ENCODE measurements around the gene MYO5B.

The MYO5B gene

DNA sequence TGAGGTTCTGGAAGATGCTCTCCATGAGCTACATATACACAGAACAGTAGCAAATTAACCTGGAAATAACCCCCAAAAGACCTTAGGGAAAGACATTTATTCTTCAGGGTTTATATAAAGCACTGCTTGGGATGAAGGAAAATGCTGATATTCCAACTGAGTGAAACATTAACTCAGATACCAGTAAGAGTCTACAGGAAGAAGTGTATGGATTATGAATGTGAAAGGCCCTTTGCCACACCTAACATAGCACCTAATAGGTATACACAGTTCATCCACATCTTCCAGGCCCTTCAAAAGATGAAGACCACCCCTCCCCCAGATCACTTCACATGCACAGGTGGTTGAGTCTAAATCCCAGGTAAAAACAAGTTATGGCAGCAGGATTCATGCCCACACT is 50.4 kb downstream of the MYO5B start:
- DNase-seq (ENCODE audit: low read depth), result no peak

DNA sequence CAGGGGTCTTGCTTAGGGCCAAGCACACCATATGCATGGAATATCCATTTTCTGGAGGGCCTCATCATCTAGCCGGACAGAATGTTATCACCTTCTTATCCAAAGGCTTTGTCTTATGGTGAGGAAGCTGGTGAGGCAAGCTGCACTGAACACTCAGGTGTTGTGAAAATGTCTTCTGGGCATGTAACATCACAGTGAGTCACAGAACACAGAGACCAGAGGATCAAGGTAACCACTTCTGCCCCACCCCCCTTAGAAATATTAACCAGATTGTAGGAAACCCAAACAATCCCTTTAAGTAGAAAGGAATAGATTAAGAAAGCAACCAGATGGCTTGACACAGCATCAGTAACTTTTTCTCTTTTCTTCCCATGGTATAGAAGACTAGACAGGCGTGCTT is 51.1 kb downstream of the MYO5B start:
- DNase-seq (ENCODE audit: low read depth), result no peak

DNA sequence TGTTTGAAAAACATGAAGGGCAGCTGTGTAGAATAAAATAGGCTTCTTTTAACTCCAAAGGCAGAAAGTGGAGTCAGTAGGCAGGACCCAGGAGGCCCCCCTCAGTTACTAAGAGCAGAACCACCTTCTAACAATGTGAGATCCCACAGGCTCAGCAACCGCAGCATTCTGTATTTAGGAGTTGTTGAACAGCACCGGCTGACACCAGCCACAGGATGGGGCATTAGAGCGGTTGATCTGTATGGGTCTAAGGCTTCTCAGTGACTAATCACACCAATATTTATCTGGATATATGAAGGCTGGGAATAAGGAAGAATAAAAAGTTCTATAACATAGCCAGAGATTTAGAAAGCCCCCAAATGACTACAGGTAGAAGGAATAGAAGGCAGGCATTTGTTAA is 51.7 kb downstream of the MYO5B start:
- no peak for DNase-seq (ENCODE audit: low read depth)

DNA sequence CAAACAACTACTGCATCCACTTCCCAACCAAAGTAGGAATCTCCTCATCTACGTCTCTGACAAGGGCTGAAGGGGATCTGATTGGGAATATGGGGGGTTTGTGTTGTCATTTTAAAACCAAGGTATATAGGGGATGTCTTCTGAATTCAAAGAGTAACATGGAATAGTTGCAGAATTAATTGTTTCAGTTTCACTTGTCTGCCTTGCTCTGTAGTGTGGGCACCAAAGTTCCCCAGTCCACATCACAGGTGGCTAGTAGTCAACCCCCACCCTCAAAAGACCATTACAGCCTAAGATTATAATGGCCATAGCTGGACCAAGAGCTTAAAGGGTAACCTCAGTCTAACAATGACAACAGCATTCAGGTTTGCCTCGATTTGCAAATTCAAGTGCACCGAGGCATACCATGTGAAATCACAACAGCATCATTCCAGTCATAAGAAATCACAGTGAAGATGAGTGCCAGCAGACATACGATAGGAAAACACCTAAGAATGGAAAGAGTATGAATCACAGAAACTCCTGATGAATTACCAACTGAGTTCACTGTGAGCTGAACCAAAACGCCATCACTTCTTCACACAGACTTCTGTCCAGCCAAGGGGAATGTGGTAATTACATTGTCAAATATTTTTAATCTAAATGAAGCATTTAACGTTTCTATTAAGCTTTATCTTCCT is 52.4 kb downstream of the MYO5B start:
- no peak for DNase-seq (ENCODE audit: low read depth)

DNA sequence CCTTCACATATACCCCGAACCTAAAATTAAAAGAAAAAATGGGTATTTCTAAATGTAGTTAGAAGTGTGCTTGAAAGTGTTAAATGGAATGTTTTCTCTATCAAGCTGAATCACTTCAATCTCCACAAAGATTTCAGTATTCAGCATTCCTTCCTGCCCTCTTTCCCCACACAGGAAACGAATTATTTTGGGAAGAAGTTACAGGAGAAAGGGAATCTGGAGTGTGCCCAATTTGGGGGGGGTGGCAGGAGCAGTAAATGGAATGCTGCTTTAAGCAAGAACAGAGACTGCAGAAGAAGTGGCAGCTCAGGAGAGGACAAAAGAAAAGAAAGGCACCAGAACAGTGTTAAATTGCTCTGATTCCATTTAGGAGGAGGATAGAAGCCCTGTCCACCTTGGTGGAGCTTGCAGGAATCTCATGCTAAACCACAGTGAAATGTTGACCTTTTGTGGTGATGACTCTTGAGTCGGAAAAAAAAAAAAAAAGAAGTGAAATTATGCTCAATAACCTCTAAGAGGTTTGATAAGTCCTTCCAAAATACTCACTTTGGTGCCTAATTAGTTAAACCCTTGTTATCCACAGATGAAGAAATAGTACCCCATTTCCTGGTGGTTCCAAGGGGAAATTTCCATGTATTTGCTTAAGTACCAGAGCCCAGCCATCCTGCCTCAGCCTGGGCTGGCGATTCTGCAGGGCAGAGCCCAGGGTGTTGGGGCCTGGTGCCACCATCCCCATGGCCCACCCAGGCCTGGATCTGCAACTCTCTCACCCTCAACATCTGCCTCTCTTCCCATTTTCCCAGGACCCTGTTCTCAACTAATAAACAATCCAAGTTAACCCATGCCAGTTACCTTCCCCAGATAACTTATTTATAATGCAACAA is 56.5 kb downstream of the MYO5B start:
- DNase-seq (ENCODE audit: low read depth), result no peak

DNA sequence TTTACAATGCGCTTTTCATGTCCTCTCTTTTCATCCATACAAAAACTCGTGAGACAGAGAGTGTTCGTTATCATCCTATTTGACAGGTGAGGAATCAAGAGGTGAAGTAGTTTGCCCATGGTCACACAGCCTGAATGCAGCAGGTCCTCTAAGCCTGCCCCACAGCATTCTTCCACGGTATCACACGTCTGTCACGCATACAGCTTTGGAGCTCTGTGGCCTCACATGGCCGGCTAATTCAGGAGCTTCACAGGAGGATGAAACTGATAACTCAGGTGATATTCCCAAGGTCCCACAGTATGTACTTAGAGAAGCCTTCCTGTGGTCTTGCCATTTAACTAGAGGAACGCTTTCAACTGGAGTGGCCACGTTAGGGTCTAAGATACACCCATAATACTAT is 59.0 kb downstream of the MYO5B start:
- DNase-seq (ENCODE audit: low read depth), result no peak

DNA sequence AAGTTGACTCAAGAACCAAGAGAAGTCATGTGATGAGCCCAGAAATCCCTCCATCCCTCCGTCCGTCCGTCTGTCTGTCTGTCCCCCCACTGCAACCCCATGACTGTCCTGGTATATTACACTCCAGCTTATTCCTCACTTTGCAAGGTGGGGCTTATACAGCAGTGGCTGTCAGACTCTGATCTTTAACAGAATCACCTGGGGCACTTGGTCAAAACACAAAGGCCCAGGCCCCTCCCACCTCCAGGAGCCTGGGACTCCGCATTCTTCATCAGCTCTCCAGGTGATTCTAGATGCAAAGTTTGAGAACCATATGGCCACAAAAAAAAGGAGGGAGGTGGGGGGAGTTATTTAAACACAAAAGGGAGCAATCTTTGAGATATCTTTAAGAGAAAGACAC is 61.4 kb downstream of the MYO5B start:
- no peak for DNase-seq (ENCODE audit: low read depth)

DNA sequence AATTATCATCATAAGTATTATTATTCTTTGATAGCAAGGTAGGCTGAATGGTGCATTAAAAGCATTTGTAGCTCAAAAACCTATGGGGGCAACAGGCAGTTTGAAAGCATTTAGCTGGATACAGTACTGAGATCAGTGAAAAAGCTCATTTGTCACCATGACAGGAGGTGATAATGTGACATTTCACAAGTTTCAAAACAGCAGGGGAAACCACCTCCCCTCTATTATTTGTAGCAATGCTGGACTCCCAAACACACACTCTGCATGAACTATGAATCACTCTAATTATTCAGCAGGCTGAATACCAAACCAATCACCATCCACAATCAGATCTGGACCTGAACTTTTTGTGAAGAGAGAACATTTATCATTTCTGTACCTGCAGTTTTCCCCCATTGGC is 63.4 kb downstream of the MYO5B start:
- DNase-seq (ENCODE audit: low read depth), result no peak

DNA sequence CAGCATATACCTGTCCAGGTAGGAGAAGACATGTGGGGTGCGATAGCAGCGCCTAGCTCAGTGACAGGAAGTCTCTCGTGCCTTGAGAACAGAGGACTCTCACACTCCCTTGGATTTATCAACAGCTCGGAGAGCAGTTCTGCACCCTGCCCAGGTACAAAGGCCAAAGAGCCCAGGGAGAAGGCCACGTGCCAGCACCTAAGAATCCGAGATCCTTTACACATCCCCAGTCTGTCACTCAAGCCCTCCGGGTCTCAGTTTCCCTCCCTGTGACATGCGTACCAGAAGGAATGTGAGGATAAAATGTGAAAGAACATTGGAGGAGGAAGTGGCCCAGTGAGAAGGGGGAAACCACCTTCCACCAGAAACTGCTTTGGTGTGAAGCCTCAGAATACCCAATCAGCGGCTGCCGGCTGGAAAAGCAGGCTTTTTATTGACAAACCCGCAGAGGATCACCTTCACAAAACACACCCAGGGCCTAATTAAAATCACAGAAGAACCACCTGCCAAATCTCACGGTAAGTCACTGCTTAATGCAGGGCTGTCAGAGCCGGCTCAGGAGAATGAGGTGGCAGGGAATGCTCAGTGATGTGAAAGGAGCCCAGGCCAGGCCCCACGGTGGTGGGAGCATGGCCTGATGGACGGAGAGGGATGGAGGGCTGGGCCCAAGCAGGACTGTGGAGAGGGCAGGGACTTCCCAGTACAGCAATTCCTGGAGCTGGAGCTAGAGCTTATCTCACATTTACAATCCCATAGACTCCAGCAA is 66.3 kb downstream of the MYO5B start:
- no peak for DNase-seq (ENCODE audit: low read depth)

DNA sequence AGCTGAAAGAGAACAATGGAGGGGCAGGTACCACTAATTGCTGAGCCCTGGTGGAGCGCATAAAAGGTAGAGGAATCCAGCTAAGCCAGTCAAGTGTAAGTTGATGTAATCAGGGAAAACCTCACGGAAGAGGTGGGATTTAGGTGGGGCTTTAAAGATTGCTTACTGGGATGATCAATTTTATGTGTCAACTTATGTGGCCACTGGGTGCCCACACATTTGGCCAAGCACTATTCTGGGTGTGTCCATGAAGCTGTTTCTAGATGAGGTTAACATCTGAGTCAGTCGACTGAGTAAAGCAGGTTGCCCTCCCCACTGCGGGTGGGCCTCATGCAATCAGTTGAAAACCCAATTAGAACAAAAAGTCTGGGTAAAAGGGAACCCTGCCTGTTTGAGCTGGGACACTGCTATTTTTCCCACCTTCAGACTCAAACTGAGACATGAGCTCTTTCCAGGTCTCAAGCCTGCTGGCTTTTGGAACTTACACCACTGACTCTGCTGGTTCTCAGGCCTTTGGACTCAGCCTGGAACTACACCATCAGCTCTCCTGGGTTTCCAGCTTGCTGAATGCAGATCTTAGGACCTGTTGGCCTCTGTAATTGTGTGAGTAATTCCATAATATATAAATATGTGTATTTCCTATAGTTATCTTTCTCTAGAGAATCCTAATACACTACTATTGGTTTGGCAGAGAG is 67.3 kb downstream of the MYO5B start:
- DNase-seq (ENCODE audit: low read depth), result no peak

DNA sequence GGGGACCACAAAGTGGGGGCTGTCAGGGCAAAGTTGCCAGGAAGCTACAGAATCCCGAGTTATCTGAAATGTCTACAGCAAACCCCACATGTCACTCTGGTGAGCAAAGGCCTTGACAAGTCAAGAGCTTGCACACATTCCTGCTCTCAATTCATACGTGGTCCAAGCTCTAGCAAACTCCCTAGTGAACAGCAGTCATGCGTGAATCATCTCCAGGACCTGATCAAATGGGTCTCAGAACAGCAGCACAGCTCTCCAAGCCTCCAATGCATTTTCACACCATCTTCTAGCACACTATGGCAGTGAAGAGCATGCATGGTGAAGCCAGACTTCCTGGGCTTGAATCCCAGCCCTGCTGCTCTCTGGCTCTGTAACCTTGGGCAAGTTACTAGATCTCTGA is 68.5 kb downstream of the MYO5B start:
- no peak for DNase-seq (ENCODE audit: low read depth)

DNA sequence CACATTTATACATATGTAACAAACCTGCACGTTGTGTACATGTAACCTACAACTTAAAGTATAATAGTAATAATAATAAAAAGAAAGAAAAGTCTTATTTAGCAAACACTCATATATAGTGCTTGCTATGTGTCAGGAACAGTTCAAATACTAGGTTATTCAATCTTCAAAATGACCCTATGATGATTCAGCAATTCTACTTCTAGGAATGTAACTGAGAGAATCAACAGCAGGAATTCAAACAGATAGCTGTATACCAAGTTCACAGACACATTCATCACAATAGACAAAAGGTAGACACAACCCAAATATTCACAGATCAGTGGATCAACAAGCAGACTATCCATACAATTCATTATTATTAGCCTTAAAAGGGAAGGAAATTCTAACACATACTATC is 69.5 kb downstream of the MYO5B start:
- DNase-seq (ENCODE audit: low read depth), result no peak

DNA sequence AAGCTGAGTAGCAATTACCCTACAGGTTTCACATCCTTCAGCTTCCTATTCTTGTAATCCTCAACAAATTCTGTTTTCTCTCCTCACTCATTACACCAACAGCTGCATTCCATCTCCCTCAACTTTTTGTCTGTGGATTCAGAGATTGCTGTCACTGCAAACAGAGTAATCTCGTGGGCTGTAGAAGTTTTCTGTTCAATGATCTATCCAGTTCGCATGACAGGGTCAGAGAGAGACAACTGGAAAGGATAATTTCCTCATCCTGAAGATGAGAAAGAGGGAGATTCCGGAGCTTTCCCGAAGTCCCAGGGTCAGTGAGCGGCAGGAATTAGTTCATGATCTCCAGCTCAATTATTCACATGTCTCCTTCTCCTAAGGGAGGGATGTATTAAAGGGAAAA is 75.7 kb downstream of the MYO5B start:
- no peak for DNase-seq (ENCODE audit: low read depth)

DNA sequence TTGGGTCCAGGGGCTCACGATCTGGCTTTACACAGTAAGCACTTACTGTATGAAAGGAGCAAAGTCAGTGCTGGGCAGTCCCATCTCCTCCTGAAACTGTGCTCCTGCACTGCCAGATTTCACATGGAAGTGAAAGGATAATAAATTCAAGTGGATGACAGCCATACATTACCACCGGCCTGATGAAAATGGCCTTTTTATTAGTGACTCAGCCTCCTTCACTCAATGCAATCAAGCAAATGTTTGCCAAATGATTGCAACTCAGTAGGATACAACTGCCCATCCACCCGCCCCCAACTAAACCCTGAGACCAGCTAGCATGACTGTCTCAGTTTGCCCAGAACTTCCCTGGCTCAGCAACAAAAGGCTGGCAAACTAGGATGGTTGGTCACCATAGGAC is 77.1 kb downstream of the MYO5B start:
- no peak for DNase-seq (ENCODE audit: low read depth)

DNA sequence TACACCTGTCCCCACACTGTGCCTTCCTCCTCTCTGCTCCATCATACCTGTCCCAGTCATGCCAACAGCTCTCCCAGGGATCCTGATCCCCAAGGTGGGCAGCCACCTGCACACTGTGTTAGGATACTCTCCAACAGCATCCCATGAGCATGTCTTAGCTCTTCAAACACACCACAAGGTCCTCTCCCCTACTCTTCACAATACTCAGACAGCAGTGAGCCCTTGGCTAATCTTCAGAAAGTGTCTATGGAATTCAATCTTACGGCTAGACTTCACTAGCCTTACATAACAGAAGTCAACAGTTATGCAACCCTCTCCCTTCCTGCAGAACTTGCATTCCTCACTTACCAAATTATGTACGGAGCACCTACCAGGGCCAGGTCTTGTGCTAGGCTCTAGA is 79.9 kb downstream of the MYO5B start:
- DNase-seq (ENCODE audit: low read depth), result peak; percentile 31

DNA sequence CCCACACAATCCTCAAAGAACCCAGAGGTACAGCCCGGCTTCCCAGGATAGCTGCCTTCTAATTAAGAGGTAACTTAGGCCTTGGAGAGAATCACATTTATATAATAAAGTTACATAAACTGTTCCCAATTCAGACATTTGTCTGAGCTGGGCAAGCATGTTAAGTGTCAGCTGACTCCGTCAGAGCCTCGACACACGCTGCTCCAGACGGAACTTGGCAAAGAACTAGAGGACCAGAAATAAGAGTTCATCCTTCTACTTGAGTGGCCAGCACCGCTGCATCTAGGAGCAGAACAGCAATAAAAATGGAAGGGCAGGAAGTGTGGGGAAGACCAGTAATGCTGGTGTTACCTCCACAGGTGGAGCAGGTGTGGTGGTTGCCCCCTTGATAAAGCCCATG is 80.5 kb downstream of the MYO5B start:
- no peak for DNase-seq (ENCODE audit: low read depth)

DNA sequence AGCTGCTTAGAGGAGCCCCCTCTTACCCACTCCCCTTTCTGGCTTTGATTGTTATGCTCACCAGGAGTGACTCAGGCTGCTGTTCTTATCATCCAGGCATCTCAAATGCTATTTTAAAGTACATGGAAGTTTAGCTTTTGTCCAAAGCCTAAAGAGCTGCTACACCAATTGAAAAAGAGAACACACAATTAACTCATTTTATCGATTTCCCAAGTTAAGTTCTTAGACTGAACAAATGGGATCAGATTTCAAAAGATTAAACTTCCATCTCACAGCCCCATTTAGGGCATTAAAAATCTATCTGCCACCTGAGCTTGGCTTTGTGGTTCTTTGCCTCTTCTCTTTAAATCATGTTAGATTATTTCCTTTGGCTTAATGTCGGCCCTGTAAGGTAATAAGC is 81.2 kb downstream of the MYO5B start:
- no peak for DNase-seq (ENCODE audit: low read depth)

DNA sequence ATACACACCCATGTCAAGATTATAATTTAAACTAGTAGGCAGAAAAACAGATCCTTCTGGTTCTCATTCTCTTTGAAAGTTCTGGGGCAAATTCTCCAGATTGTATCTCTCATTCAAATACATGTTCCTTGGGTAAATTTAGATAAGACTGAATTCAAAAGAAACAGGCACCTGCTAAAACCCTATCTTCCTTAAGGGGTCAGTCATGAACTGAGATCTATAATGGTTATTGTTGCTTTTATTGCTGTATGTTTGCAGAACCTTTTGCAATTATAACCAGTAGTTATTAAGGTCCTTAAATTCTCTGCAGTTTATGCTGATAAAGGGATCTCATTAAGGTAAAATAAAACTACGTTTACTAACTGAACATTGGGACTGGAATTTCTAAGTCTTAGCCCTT is 83.5 kb downstream of the MYO5B start:
- DNase-seq (ENCODE audit: low read depth), result no peak

DNA sequence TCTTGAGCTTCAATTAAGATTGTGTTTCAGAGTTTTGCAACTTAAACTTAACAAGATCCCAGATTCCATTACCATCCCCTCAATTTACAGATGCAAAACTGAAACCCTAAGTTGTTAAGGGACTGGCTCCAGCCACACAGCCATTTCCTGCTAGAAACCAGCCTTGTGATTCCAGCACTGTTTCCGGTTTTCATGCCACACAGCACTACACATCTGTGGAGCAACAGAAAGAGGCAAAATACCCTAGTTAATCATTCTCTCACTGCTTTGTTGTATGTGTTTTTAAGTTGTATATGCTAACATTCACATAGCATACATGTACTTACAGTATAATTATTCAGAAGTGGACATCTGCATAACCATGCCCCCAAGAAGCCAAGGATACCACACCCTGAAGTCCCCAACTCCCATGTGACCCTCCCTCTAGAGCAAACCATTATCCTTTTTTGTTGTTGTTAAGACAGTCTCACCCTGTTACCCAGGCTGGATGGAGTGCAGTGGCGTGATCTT is 87.4 kb downstream of the MYO5B start:
- no peak for DNase-seq (ENCODE audit: low read depth)

DNA sequence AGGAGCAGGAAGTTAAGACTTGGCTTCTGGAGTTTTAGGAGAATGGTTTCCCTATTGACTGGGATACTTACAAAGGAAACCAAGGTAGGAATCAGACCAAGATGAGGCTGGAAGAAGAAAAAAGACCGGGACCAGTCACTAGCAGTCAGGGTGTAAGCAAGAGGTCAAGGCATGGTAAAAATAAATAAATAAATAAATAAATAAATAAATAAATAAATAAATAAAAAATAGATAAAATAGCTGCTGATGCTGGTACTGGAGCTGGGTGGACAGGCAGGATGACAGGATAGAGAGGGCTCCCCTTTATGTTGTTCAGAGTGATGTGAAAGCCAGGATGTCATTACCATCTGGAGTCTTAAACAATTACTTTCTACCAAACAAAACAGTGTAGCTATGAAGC is 89.9 kb downstream of the MYO5B start:
- DNase-seq (ENCODE audit: low read depth), result no peak

DNA sequence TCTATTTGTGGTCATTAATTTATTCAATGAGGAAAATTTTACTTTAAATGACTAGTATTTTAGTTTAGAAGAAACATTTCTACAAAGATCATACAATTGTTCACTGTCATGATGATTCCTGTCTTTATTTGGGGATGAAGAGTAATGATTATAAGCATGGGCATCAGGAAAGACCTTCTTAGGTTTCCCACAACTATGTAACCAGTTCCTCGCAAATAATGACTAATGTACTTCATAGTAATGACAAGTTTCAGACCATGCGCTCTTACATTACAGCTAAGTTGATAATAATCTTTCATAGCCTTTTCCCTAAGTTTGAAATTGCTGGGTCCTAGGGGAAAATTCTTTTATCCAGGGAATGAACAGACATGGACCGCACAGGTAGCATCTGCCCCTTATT is 90.5 kb downstream of the MYO5B start:
- DNase-seq (ENCODE audit: low read depth), result no peak

DNA sequence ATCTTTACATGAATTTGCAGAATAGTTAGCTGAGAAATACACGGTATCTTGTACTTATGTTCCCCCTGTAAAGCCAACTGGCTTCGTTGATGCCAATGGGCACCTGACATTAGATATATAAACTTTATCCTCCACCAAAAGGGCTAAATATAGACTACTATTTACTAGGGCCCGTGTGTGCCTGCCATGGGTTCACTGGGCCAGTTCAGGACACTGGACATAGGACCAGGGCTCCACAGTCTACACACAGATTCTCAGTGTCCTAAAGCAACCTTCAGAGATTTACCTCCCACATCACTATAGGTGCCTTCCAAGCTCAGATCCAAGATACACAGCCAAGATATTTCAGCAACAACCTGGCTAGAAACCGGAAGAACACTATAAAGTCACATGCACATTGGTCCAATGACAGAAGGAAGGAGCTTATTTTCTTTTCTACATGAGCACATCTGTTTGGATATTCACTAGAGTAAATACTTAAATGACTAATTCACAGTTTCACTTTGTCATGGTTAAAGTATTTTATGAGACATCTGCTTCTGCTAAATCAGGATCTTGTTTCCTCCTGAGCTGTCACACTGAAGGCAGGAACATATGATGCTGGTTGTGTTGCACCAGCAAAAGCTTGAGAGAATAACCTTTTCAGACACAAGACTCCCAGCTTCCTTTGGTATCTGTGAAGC is 95.1 kb downstream of the MYO5B start:
- DNase-seq (ENCODE audit: low read depth), result peak; percentile 2

Data from amniotic epithelial cell (primary cell).